KMS-11 (cell line): ENCODE data around the gene NINL.
"Not testable (repeated sequence)": the region's sequence is repeated elsewhere in the genome, so short reads cannot be mapped to it uniquely, and the experiment has no call there.

ENCODE experiments used
- H2AFZ ChIP-seq: fragments of 200-600 bp; sonication (generic); 2 replicates; pipeline ENCODE4 v1.6.1; 2016; ENCODE audit warnings: antibody characterized with exemption, mixed run types, low read depth
- H3K27ac ChIP-seq: fragments of 200-600 bp; sonication (generic); 2 replicates; pipeline ENCODE4 v1.6.1; 2016; ENCODE audit warnings: mild to moderate bottlenecking, mixed run types
- H3K27me3 ChIP-seq: fragments of 200-600 bp; sonication (generic); 2 replicates; pipeline ENCODE4 v1.6.1; 2017; ENCODE audit warnings: mild to moderate bottlenecking, low read depth, mixed run types, moderate library complexity; ENCODE audit not compliant: insufficient read depth
- H3K36me3 ChIP-seq: fragments of 200-600 bp; sonication (generic); 2 replicates; pipeline ENCODE4 v1.6.1; 2017; ENCODE audit warnings: mild to moderate bottlenecking, mixed run types; ENCODE audit not compliant: insufficient read depth
- H3K4me1 ChIP-seq: fragments of 200-600 bp; sonication (generic); 2 replicates; pipeline ENCODE4 v1.6.1; 2016; ENCODE audit warnings: mild to moderate bottlenecking, low read depth, mixed run types; ENCODE audit not compliant: poor library complexity, severe bottlenecking
- H3K4me2 ChIP-seq: fragments of 200-600 bp; sonication (generic); 2 replicates; pipeline ENCODE4 v1.7.0; 2016; ENCODE audit warnings: mild to moderate bottlenecking, mixed run types
- H3K4me3 ChIP-seq: fragments of 200-600 bp; sonication (generic); IDR thresholded peaks from 2 replicates; pipeline ENCODE4 v1.6.1; 2017; ENCODE audit warnings: low read depth, low read length, mixed read lengths; ENCODE audit not compliant: insufficient read depth
- H3K79me2 ChIP-seq: fragments of 200-600 bp; sonication (generic); 2 replicates; pipeline ENCODE4 v1.6.1; 2016; ENCODE audit warnings: low read depth, mixed run types; ENCODE audit not compliant: insufficient read depth
- H3K9ac ChIP-seq: fragments of 200-600 bp; sonication (generic); 2 replicates; pipeline ENCODE4 v1.6.1; 2016; ENCODE audit warnings: mild to moderate bottlenecking, mixed run types
- H4K20me1 ChIP-seq: fragments of 200-600 bp; sonication (generic); 2 replicates; pipeline ENCODE4 v1.6.1; 2016; ENCODE audit warnings: mild to moderate bottlenecking, mixed run types; ENCODE audit not compliant: insufficient read depth
- CTCF ChIP-seq: fragments of 200-600 bp; sonication (generic); conservative IDR thresholded peaks from 2 replicates; pipeline ENCODE4 v1.6.1; 2017; ENCODE audit warnings: low read depth, mild to moderate bottlenecking, antibody characterized with exemption, low read length, moderate library complexity, mixed read lengths

NINL gene

GRCh38 chr20:25587536-25587935 is 2.2 kb upstream of the NINL start:
- Histone ChIP-seq H3K4me2 (no peak overlapping the region), H3K36me3 (no peaks in the 10 kb centered on the region), H3K79me2 (no peaks in the 10 kb centered on the region), H2AFZ (no peak overlapping the region), H3K4me3 (no peak overlapping the region), H3K4me1 (no peaks in the 10 kb centered on the region), H3K9ac (no peak overlapping the region), H3K27ac (no peak overlapping the region), H3K27me3 (no peaks in the 10 kb centered on the region), H4K20me1 (no peaks in the 10 kb centered on the region)
- no peak for TF ChIP-seq CTCF

- Histone ChIP-seq H3K36me3 (no peaks in the 10 kb centered on the region), H3K4me1 (no peaks in the 10 kb centered on the region), H3K27ac (no peak overlapping the region), H4K20me1 (no peaks in the 10 kb centered on the region), H3K9ac (no peak overlapping the region), H3K4me3 (no peak overlapping the region), H3K79me2 (no peaks in the 10 kb centered on the region), H3K4me2 (no peak overlapping the region), H3K27me3 (no peaks in the 10 kb centered on the region), H2AFZ (no peak overlapping the region)
- no peak for TF ChIP-seq CTCF
Observed at GRCh38 chr20:25586877-25587276, 1.5 kb upstream of the NINL start.

GRCh38 chr20:25583607-25584006 is 1.7 kb downstream of the NINL start:
- not testable (repeated sequence) for H3K27ac ChIP-seq, H3K79me2 ChIP-seq, H3K36me3 ChIP-seq, H3K4me3 ChIP-seq, H3K4me1 ChIP-seq, H3K4me2 ChIP-seq, H2AFZ ChIP-seq, H3K27me3 ChIP-seq, H4K20me1 ChIP-seq, H3K9ac ChIP-seq

- no peak overlapping the region for H3K4me2 ChIP-seq
- no peaks in the 10 kb centered on the region for H4K20me1 ChIP-seq
- H3K27ac ChIP-seq = no peak overlapping the region
- no peak for TF ChIP-seq CTCF
- H3K4me3 ChIP-seq = no peak overlapping the region
- H2AFZ ChIP-seq = no peak overlapping the region
- no peaks in the 10 kb centered on the region for H3K4me1 ChIP-seq
- H3K79me2 ChIP-seq = no peaks in the 10 kb centered on the region
- H3K9ac ChIP-seq = no peak overlapping the region
- H3K27me3 ChIP-seq = no peaks in the 10 kb centered on the region
- H3K36me3 ChIP-seq = no peaks in the 10 kb centered on the region
Observed at GRCh38 chr20:25580711-25581110, 4.6 kb downstream of the NINL start.

GRCh38 chr20:25579081-25579770 is 6.1 kb downstream of the NINL start:
- H3K4me1 ChIP-seq = no peaks in the 10 kb centered on the region
- H3K79me2 ChIP-seq = no peaks in the 10 kb centered on the region
- H3K36me3 ChIP-seq = no peaks in the 10 kb centered on the region
- H3K27ac ChIP-seq = no peak overlapping the region
- H3K9ac ChIP-seq = no peak overlapping the region
- TF ChIP-seq CTCF = no peak
- H3K4me2 ChIP-seq = no peak overlapping the region
- no peak overlapping the region for H3K4me3 ChIP-seq
- H2AFZ ChIP-seq = no peak overlapping the region
- no peaks in the 10 kb centered on the region for H4K20me1 ChIP-seq
- no peaks in the 10 kb centered on the region for H3K27me3 ChIP-seq
